Karpas-422 (cell line): ENCODE data around the gene APOBEC3F. TPM values are rescaled to one million over a fixed set of nuclear protein-coding genes. Genes with fewer than 3 reads are reported as not detected.
"Not testable (repeated sequence)": the region's sequence is repeated elsewhere in the genome, so short reads cannot be mapped to it uniquely, and the experiment has no call there.

Source experiments
- DNase-seq: peaks from one replicate; pipeline ENCODE4 v3.0.0-alpha.2; 2015
- H2AFZ ChIP-seq: fragments of 200-600 bp; sonication (generic); 2 replicates; pipeline ENCODE4 v1.6.1; 2014; ENCODE audit warnings: antibody characterized with exemption, low read length, mixed read lengths
- H3K27ac ChIP-seq: fragments of 200-600 bp; sonication (generic); 2 replicates; pipeline ENCODE4 v1.5.1; 2014; ENCODE audit warnings: mild to moderate bottlenecking, low read length, moderate library complexity
- H3K27me3 ChIP-seq: fragments of 200-600 bp; sonication (generic); 2 replicates; pipeline ENCODE4 v1.6.1; 2014; ENCODE audit warnings: low read length, mixed read lengths
- H3K36me3 ChIP-seq: fragments of 200-600 bp; sonication (generic); 2 replicates; pipeline ENCODE4 v1.6.1; 2014; ENCODE audit warnings: low read length, mixed read lengths; ENCODE audit not compliant: insufficient read depth
- H3K4me1 ChIP-seq: fragments of 200-600 bp; sonication (generic); 2 replicates; pipeline ENCODE4 v1.6.1; 2014; ENCODE audit warnings: mild to moderate bottlenecking, low read length, mixed read lengths
- H3K4me2 ChIP-seq: fragments of 200-600 bp; sonication (generic); 2 replicates; pipeline ENCODE4 v1.6.1; 2014; ENCODE audit warnings: low read length, low read depth, mild to moderate bottlenecking; ENCODE audit not compliant: poor library complexity, severe bottlenecking
- H3K4me3 ChIP-seq: fragments of 200-600 bp; sonication (generic); 2 replicates; pipeline ENCODE4 v1.5.1; 2014; ENCODE audit warnings: mild to moderate bottlenecking, antibody characterized with exemption, low read length, mixed read lengths
- H3K79me2 ChIP-seq: fragments of 200-600 bp; sonication (generic); 2 replicates; pipeline ENCODE4 v1.6.1; 2014; ENCODE audit warnings: mild to moderate bottlenecking, low read length, mixed read lengths
- H3K9ac ChIP-seq: fragments of 200-600 bp; sonication (generic); 2 replicates; pipeline ENCODE4 v1.6.0; 2014; ENCODE audit warnings: low read length
- H3K9me2 ChIP-seq: fragments of 200-600 bp; sonication (generic), shearing (Covaris generic); replicated peaks from 2 replicates; pipeline ENCODE4 v1.6.0; 2014; ENCODE audit warnings: mild to moderate bottlenecking, low read length, moderate library complexity; ENCODE audit not compliant: insufficient read depth
- H3K9me3 ChIP-seq: fragments of 300-700, 200-600 bp; sonication (generic); 2 replicates; pipeline ENCODE4 v1.6.1; 2014; ENCODE audit warnings: low read length, mixed read lengths
- H4K20me1 ChIP-seq: fragments of 200-600 bp; sonication (generic); 2 replicates; pipeline ENCODE4 v1.6.1; 2014; ENCODE audit warnings: mild to moderate bottlenecking, antibody characterized with exemption, low read length, low read depth; ENCODE audit not compliant: insufficient read depth
- total RNA-seq: library from RNA; depleted of rRNA; stranded (reverse); fragments of >200 nt; shearing (Covaris generic); gene quantifications from 2 replicates; pipeline ENCODE4 v1.2.3, GENCODE V29; 2014; ENCODE audit warnings: low replicate concordance

The APOBEC3F gene
- total RNA-seq, 1 experiment from 2014 or later = 0.93 TPM

DNA sequence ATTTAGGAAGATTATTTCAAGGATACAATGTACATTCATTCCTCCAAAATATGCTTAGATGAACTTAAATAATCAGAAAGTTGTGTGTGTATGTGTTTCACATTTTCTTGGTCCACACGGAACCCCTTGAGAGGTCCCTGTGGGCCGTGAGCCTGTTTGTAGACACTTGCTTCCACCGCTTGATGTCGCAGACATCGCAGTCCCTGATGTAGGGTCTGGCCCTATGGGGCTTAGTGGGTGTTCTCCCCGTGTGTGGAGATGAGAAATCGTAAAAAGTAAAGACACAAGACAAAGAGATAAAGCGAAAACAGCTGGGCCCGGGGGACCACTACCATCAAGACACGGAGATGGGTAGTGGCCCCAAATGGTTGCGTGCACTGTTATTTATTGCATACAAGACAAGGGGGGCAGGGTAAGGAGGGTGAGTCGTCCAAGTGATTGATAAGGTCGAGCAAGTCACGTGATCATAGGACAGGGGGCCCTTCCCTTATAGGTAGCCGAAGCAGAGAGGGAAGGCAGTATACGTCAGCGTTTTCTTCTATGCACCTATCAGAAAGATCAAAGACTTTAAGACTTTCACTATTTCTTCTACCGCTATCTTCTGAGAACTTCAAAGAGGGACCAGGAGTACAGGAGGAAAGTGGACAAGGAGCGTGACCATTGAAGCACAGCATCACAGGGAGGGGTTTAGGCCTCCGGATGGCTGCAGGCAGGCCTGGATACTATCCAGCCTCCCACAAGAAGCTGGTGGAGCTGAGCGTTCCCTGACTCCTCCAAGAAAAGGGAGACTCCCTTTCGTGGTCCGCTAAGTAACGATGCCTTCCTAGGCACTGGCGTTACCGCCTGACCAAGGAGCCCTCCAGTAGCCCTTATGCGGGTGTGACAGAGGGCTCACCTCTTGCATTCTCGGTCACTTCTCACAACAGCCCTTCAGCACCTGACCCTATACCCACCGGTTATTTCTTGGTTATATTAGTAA lies 27.8 kb upstream of the APOBEC3F start:
- H3K27ac ChIP-seq = no peak overlapping the region
- peaks cover 6% of the 10 kb centered on the region for H3K4me1 ChIP-seq
- no peaks in the 10 kb centered on the region for H3K36me3 ChIP-seq
- H3K4me3 ChIP-seq = no peak overlapping the region
- no peak overlapping the region for H2AFZ ChIP-seq
- H4K20me1 ChIP-seq = no peaks in the 10 kb centered on the region
- no peaks in the 10 kb centered on the region for H3K27me3 ChIP-seq
- H3K9me2 ChIP-seq = no peaks in the 10 kb centered on the region
- no peaks in the 10 kb centered on the region for H3K9me3 ChIP-seq
- no peak for DNase-seq
- H3K9ac ChIP-seq = no peak overlapping the region
- H3K4me2 ChIP-seq = no peak overlapping the region
- peaks cover 5% of the 10 kb centered on the region; the same call in 1 of the 2 replicates for H3K79me2 ChIP-seq

DNA sequence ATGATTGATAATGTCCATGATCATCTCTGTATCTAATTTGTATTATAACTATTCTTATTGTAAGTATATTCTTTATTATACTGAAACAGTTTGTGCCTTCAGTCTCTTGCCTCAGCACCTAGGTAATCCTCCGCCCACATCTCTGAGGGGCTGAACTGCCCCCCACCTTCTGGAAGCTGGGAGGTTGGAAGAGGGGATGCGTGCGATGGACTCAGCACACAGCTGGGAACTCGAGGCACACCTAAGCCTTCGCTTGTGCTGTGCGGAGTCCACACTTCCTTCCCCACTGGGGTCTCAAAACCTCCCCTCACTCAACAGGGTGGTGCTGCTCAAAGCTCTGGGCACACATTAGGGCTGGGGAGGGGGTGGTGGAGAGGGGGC lies 27.1 kb upstream of the APOBEC3F start:
- H3K9me3 ChIP-seq, H3K36me3 ChIP-seq, H3K27me3 ChIP-seq, H3K27ac ChIP-seq, H3K4me1 ChIP-seq, H3K79me2 ChIP-seq, H3K9me2 ChIP-seq, H4K20me1 ChIP-seq: not testable (repeated sequence)
- peak; percentile 34 for DNase-seq
- peak overlapping the region; percentile 75; the same call in 1 of the 2 replicates for H2AFZ ChIP-seq
- H3K4me2 ChIP-seq = peak overlapping the region; percentile 75
- H3K9ac ChIP-seq = peak overlapping the region; percentile 83
- H3K4me3 ChIP-seq = peak overlapping the region; percentile 75; the same call in 1 of the 2 replicates

DNA sequence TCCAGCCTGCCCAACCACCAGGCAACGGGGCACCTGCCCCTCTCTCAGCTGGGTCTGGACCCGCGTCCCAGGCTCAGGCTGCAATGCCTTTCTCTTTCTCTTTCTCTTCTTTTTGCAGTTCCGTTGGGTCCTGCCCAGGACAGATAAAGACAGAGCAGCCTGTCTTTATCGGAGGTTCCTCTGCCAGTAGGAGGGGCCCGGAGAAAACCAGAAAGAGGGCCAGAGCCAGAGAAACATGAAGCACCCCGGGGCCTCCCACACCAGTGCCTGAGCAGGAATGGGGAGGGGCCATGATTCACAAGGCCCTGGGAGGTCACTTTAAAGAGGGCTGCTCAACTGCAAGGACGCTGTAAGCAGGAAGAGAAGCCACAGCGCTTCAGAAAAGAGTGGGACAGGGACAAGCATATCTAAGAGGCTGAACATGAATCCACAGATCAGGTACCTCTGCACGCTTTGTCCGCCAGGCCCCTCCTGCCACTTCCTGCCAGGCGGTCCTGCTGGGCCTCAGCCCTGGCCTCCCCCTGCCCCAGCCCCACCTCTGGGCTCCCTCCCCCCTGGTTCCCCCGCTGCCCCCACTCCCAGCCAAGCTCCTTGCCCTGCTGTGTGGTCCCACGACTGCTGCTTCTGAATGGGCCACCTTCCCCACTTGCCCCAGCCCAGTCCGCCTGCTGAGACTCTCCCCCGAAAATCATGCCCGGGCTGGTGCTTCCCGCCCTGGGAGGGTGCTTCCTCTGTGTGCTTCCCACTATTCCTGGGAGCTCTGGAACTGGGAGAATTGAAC lies 26.5 kb upstream of the APOBEC3F start, which contains the start of gene APOBEC3C:
APOBEC3C (plus strand) TSS at position 316 of the 781 bp plus-strand sequence; CDS start at position 422, 106 bp downstream.
- no peaks in the 10 kb centered on the region for H4K20me1 ChIP-seq
- peak within 1 kb of the TSS; percentile 83 for H3K9ac ChIP-seq
- no peaks in the 10 kb centered on the region for H3K36me3 ChIP-seq
- no peaks in the 10 kb centered on the region for H3K27me3 ChIP-seq
- no peak within 1 kb of the TSS for H3K27ac ChIP-seq
- H3K4me2 ChIP-seq = peak within 1 kb of the TSS; percentile 75
- peak within 1 kb of the TSS; percentile 75 for H3K4me3 ChIP-seq
- H3K9me2 ChIP-seq = no peaks in the 10 kb centered on the region
- H3K79me2 ChIP-seq = peaks cover 5% of the 10 kb centered on the region; the same call in 1 of the 2 replicates
- peak; percentile 81 for DNase-seq
- peaks cover 6% of the 10 kb centered on the region for H3K4me1 ChIP-seq
- H3K9me3 ChIP-seq = no peaks in the 10 kb centered on the region
- H2AFZ ChIP-seq = peak within 1 kb of the TSS; percentile 75

DNA sequence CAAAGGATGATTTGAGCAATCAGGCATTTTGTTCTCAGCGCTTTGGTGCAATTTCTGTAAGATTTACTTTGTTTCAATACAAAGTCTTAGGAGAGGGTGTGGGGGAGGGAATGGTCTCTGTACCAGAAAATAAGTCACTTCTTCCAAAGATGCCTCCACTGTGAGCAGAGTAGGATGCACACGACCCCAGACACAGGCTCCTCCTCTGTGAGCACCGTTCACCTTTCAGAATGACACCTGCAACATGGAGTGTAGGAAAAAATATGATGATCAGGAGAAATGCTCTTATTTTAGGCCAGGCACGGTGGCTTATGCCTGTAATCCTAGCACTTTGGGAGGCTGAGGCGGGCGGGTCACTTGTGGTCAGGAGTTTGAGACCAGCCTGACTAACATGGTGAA lies 25.9 kb upstream of the APOBEC3F start:
- H3K4me3 ChIP-seq = peak overlapping the region; percentile 75
- H4K20me1 ChIP-seq, H3K4me1 ChIP-seq, H3K27me3 ChIP-seq, H3K36me3 ChIP-seq, H3K27ac ChIP-seq, H3K79me2 ChIP-seq, H3K9me2 ChIP-seq, H3K9me3 ChIP-seq: not testable (repeated sequence)
- peak; percentile 51 for DNase-seq
- peak overlapping the region; percentile 75 for H3K4me2 ChIP-seq
- H2AFZ ChIP-seq = peak overlapping the region; percentile 75
- H3K9ac ChIP-seq = peak overlapping the region; percentile 83

DNA sequence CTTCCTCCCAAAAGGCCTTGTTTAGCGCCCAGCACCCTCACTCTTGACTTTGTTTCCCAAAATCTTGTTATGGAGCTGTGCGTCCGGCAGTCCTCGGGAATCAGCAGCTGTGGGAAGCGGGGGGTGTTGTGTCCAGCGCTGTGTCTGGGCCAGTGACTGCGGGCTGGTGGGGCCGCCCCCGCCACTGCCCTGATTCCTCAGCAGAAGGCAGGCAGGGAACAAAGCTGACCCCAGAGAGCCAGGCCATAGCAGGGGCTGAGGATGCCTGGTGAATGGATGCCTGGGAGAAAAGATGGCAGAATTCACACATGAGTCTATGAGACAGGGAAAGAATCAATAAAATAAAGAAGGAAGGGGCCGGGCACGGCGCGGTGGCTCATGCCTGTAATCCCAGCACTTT lies 24.1 kb upstream of the APOBEC3F start:
- Histone ChIP-seq H2AFZ (no peak overlapping the region), H3K4me3 (no peak overlapping the region), H3K4me2 (no peak overlapping the region), H4K20me1 (no peaks in the 10 kb centered on the region), H3K27ac (no peak overlapping the region), H3K79me2 (peaks cover 5% of the 10 kb centered on the region; the same call in 1 of the 2 replicates), H3K4me1 (peaks cover 11% of the 10 kb centered on the region), H3K9ac (no peak overlapping the region), H3K9me2 (no peaks in the 10 kb centered on the region), H3K9me3 (no peaks in the 10 kb centered on the region), H3K27me3 (no peaks in the 10 kb centered on the region), H3K36me3 (no peaks in the 10 kb centered on the region)
- DNase-seq = no peak

DNA sequence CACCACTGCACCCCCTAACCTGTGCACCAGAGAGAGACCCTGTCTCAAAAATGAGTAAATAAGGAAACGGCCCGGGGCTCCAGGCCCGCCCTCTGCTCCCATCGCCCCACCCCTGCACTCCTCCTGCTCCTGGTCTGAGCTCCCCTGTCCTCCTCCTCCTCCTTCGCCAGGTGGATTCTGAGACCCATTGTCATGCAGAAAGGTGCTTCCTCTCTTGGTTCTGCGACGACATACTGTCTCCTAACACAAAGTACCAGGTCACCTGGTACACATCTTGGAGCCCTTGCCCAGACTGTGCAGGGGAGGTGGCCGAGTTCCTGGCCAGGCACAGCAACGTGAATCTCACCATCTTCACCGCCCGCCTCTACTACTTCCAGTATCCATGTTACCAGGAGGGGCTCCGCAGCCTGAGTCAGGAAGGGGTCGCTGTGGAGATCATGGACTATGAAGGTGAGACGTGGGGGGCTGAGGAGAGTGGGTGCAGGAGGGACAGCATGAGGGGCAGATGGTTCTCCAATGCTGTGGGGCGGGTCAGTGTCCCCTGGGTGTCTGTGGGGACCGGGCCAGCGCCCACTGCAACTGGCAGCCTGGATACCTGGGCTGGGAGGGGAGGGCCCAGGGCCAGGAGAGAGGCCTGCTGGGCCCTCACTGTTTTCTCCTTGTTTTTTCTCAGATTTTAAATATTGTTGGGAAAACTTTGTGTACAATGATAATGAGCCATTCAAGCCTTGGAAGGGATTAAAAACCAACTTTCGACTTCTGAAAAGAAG lies 22.9 kb upstream of the APOBEC3F start:
- DNase-seq = peak; percentile 21
- peaks cover 5% of the 10 kb centered on the region; the same call in 1 of the 2 replicates for H3K79me2 ChIP-seq
- no peak overlapping the region for H3K4me3 ChIP-seq
- H3K4me1 ChIP-seq = peaks cover 17% of the 10 kb centered on the region
- H3K27ac ChIP-seq = no peak overlapping the region
- no peaks in the 10 kb centered on the region for H3K27me3 ChIP-seq
- H3K9me2 ChIP-seq = no peaks in the 10 kb centered on the region
- H3K9ac ChIP-seq = no peak overlapping the region
- no peaks in the 10 kb centered on the region for H3K36me3 ChIP-seq
- H3K4me2 ChIP-seq = no peak overlapping the region
- H3K9me3 ChIP-seq = no peaks in the 10 kb centered on the region
- no peaks in the 10 kb centered on the region for H4K20me1 ChIP-seq
- no peak overlapping the region for H2AFZ ChIP-seq

DNA sequence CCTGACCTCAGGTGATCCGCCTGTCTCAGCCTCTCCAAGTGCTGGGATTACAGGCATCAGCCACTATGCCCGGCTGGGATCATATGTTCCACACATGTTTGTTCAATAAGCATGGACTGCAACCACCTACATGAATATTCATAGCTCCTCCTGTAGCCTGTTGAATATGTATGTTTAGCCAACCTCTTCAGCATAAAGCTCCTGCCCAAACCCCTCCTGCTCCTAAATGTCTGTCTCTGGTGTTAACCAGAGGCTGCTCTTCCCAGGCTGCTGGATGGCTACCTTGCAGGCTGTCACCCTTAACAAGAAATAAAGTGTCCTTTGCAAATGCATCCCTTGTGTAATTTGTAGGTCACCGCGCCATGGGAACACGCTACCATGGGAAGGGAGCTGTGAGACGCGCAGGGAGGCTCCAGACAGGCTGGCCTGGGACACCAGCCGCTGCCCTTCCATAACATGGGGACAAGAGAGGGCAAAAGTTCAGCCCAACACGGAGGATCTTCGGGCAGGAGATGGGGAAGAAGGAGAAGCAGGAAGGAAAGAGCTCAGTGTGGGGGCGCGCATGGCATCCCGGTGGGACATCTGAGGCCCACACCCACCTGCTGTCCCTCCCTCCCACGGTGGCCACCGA lies 20.5 kb upstream of the APOBEC3F start:
- Histone ChIP-seq H3K4me1 (peaks cover 11% of the 10 kb centered on the region), H3K9ac (peak overlapping the region; percentile 35; the same call in 1 of the 2 replicates), H3K4me2 (peak overlapping the region; percentile 61)
- not testable (repeated sequence) for H3K4me3 ChIP-seq, H3K27me3 ChIP-seq, H3K27ac ChIP-seq, H3K9me3 ChIP-seq, H3K79me2 ChIP-seq, H3K9me2 ChIP-seq, H3K36me3 ChIP-seq, H4K20me1 ChIP-seq, H2AFZ ChIP-seq
- DNase-seq = peak; percentile 40
